Tibial nerve (tissue), 4 donors: ENCODE measurements around the gene SCG3.

Experiments used
- EP300 ChIP-seq, 2 donors: sonication (generic); formaldehyde crosslinking; IDR thresholded peaks; one replicate each; pipeline ENCODE4 v1.6.1; 2017; ENCODE audit warnings: antibody characterized with exemption in 2 of 2, mild to moderate bottlenecking in 1 of 2
- TF ChIP-seq, protein P1 (sequence below), 5 experiments: fragments of 200-600 bp in 3 of 5; fragments of 450-650 bp in 2 of 5; sonication (generic) in 3 of 5; IDR thresholded peaks; one replicate each; pipeline ENCODE4 v1.5.1; 2016 to 2019; ENCODE audit warnings: antibody characterized with exemption in 5 of 5, mild to moderate bottlenecking in 3 of 5, moderate library complexity in 2 of 5

GRCh38 chr15:51718219-51718618, 36.9 kb downstream of the SCG3 start:
- TF ChIP-seq, protein P1, sequence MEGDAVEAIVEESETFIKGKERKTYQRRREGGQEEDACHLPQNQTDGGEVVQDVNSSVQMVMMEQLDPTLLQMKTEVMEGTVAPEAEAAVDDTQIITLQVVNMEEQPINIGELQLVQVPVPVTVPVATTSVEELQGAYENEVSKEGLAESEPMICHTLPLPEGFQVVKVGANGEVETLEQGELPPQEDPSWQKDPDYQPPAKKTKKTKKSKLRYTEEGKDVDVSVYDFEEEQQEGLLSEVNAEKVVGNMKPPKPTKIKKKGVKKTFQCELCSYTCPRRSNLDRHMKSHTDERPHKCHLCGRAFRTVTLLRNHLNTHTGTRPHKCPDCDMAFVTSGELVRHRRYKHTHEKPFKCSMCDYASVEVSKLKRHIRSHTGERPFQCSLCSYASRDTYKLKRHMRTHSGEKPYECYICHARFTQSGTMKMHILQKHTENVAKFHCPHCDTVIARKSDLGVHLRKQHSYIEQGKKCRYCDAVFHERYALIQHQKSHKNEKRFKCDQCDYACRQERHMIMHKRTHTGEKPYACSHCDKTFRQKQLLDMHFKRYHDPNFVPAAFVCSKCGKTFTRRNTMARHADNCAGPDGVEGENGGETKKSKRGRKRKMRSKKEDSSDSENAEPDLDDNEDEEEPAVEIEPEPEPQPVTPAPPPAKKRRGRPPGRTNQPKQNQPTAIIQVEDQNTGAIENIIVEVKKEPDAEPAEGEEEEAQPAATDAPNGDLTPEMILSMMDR (IDR thresholded peaks at IDR 0.05) = no peak
- TF ChIP-seq EP300 (IDR thresholded peaks at IDR 0.05) = no peak
